HL-60/S4 (cell line): ENCODE data around the gene JPT2.
"Not testable (repeated sequence)": the region's sequence is repeated elsewhere in the genome, so short reads cannot be mapped to it uniquely, and the experiment has no call there.

Experiments
- in situ Hi-C: fragments of 300-500 bp; cut with MboI; formaldehyde crosslinking; loops from 2 replicates; pipeline ENCODE4 v1.14.3; 2022; ENCODE audit warnings: low sequenced_read_pairs

The JPT2 gene

DNA sequence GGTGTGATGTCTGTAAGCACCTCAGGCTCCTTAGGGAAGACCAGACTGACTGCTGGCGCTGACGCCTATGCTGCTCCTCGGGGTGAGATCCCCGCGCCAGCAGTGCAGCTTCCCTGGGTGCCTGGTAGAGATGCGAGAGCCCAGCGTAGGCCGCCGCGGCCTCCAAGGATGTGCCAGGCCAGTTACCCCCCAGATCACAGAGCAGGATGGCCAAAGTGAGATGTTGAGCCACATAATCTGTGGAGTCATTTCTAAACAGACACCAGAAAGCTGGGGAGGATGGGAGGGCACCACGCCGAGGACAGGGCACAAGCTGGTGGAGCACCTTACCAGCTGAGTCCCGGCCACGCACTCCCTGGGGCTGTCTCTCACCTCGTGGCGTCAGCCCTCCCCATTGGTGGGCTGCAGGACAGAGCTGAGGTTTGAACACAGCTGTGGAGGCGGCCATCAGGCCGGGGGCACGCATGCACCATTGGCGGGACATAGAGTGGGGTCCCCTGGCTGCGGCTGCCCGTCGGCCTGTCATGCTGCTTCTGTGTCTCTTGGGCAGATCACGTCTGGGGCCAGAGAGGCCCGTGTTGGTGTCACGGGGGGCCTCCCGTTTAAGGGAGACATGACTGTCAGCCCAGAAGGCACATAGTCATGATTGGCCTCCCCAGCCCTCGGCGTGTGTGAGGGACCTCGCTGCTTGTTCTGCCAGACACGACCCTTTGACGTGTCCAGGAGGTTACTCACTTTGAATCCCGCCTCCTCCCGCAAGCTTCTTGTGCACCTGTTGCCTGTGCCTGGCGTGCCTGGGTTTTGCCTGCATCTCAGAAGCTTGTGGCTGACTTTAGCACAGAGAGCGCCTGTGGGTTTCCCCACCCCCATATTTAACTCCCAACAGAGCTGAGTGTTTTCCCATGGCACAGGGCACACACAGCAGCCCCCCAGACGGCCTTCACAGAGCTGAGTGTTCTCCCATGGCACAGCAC is 49.9 kb downstream of the JPT2 start:
- in situ Hi-C loops: no loop called here

DNA sequence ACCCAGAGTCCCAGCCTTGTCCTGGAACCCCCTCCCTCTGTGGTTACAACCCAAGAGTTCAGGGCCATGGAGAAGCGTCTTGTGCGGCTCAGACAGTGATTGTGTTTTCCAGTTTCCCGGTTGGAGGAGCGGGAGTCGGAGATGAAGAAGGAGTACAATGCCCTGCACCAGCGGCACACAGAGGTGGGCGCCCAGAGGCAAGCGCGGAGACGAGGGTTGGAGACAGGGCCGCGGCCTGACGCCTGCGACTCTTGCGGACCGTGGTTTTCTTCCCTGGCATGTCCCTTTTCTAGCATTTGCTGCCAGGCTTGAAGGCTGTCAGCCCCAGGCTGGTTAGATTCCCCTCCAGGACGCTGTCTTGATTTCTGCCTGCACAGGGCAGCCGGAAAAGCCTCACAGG is 50.9 kb downstream of the JPT2 start:
- in situ Hi-C loops: no loop called here

DNA sequence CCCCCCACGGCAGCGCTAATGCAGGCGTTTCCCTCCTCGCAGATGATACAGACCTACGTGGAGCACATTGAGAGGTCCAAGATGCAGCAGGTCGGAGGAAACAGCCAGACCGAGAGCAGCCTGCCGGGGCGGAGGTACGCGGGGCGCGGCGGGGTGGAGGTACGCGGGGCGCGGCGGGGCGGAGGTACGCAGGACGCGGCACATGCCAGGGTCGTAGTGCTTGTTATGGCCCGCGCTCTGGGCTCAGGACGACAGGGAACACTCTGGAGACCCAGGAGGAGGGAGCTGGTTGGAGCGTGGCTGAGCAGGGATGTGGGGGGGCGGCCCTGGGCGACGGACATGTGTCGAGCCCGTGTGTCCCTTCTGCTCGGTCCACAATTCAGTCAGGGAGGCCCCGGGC is 51.4 kb downstream of the JPT2 start:
- in situ Hi-C loops: no loop called here

GRCh38 chr16:1731073-1731472 is 53.0 kb downstream of the JPT2 start:
- in situ Hi-C loops: no loop called here

GRCh38 chr16:1731603-1732002 is 53.5 kb downstream of the JPT2 start:
- in situ Hi-C loops: no loop called here

- in situ Hi-C loops: no loop called here
These were observed 54.0 kb downstream of the JPT2 start for GRCh38 chr16:1732071-1732470.

- in situ Hi-C loops: not testable (repeated sequence)
These were observed 54.5 kb downstream of the JPT2 start for GRCh38 chr16:1732551-1732987.

DNA sequence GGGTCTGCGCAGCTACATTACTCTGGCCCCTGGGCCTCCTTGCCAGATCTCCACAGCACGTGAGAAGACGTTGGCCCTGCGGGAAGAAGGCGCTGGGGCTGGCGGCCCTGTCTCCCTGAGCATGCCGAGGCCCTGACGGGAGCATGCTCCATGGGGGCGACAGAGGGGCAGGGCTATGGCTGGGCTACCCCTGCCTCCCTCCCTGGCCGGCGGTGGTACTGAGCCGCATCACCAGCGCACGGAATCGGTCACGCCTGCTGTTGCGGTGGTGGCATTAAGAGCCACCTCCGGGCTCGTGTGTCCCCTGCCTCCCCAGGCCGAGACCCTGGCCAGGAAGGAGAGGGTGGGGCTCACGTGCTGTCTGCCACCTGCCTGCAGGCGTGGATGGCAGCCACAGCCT is 56.0 kb downstream of the JPT2 start:
- in situ Hi-C loops: no loop called here

DNA sequence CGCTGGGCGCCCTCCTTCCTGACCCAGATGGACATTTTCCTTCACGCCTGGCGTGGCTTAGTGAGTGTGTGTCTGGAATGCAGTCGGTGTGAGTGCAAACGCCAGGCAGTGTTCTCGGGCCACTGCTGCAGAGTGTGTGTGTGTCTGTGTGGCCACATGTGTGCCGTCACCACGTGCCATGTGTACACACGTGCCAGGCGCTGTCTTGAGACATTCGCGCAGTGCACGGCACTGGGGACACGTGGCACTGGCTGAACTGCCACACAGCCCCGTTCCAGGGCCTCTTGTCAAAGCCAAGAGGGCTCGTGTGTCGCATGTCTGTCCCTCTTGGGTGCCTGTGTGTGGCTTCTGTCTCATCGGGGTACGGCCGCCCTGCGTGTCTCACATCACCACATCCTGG is 56.7 kb downstream of the JPT2 start:
- in situ Hi-C loops: no loop called here

DNA sequence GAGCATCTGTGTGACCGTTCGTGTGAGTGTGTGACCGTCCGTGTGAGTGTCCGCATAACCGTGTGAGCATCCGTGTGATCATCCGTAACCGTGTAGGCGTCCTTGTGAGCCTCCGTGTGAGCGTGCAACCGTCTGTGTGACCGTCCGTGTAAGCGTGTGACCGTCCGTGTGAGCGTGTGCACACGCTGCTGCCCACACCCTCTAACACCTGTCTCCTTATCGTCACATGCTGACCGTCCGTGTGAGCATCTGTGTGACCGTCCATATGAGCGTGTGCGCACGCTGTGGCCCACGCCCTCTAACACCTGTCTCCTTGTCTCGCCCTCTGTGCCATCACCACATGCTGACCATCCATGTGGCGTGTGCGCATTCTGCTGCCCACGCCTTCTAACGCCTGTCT is 62.2 kb downstream of the JPT2 start:
- in situ Hi-C loops: no loop called here

DNA sequence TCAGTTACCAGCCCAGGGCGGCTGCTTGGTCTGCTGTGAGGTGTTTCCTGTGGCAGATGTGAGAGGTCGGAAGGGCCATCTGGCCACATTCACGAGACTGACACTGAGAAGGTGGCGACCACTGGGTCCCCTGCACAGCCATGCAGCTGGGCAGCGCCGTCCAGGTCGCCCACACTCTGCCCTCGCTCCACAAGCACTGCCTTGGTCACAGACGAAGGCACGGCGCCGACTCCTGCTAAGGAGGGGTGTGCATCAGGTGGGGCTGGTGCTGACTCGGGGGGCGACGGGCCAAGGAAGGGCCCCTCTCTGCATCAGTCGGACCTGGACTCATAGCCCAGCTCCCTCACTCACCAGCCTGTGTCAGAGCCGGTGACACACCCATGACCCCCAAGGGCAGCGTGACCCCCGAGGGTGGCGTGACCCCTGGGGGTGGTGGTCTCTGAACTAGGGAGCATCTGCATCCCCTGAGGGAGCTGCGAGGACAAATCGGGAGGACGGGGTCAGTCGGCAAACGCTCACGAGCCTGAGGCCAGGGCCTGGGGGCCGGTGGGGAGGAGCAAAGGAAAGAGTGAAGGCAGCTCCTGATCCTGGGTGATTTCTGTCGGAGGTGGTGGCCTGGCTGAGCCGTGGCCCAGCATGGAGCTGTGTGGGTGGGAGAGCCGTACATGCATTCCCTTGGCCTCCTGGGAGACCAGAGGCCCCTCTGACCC is 62.9 kb downstream of the JPT2 start:
- in situ Hi-C loops: no loop called here

- in situ Hi-C loops: no loop called here
These were observed 63.6 kb downstream of the JPT2 start for GRCh38 chr16:1741553-1742165.

GRCh38 chr16:1743376-1744337 is 65.6 kb downstream of the JPT2 start:
- in situ Hi-C loops: no loop called here

GRCh38 chr16:1744338-1744840 is 66.3 kb downstream of the JPT2 start:
- in situ Hi-C loops: no loop called here

DNA sequence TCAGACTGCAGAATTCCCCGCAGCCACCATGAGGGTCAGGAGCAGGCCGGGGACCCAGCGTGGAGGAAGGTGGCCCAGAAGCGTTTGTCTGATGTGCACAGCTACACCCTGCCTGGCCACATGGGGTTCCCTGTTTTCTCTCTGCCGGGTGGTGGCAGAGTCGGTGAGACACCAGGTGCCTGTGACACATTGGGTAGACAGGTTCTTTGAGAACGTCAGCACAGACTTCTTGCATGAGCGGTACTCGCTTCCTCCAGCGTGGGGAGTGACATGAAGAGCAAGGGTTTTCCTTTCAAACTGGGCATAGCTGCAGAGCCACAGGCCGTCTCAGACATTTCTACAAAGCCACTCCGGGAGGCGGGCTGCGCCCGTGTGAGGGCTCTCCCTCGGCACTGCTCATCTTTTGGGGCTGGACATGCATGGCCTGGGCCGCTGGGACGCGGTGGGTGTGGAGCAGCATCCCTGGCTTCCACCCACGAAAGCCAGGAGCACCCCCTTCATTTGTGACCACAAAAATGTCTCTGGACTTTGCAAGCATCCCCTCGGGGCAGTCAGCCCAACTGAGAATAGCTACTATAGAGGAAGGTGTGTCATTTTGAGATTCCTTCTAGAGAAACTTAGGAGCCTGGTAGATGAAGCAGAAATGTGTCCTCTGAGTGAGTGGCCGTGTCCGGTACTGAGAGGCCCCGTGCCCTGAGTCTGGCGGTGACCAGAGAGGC is 67.3 kb downstream of the JPT2 start:
- in situ Hi-C loops: no loop called here

- in situ Hi-C loops: no loop called here
These were observed 68.0 kb downstream of the JPT2 start for GRCh38 chr16:1745900-1746692.

GRCh38 chr16:1746693-1747195 is 68.7 kb downstream of the JPT2 start:
- in situ Hi-C loops: no loop called here

GRCh38 chr16:1747934-1748333 is 69.9 kb downstream of the JPT2 start:
- in situ Hi-C loops: no loop called here
